Measurements from ENCODE around the gene RNF44.

Gene RNF44

DNA sequence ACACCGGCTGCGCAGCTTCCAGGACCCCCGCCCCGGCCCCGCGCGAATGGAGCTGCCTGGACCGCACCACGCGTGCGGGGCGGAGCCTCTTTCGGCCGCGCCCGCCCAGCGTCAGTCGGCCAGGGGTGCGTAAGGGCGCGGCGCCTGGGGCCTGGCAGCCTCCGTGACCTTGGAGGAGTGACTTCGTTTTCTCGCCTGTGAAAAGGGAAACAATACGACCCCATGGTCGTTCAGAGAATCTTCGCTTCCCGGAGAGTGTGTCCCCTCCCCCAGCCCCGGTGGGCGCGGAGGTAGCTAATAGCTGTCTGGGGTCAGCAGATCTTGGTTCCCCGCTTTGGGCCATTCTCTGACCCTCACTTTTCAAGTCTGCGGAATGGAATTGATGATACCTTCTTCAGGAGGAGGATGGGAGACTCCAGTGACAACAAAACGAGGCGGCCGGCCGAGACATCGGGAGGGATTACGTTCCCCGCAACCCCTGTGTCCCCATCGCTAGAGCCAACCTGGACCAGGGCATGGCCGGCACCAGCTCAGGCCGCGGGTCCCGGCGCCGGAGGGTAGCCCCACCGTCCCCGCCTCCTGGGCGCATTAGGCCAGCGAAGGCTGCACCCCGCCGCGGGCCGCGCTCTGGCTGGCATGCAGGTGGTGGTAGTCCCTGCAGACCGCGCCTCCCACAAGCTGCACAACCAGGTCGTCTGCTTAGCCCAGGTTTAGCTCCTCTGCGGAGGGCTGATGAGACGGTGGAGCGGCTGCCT is 6.4 kb upstream of the RNF44 start:
- Histone ChIP-seq H3K9me3 (ENCODE audit: severe bottlenecking) (no peaks in the 10 kb centered on the region), H3K27me3 (ENCODE audit: insufficient read depth, poor library complexity, severe bottlenecking) (no peaks in the 10 kb centered on the region), H3K4me3 (ENCODE audit: severe bottlenecking) (peak overlapping the region; percentile 68), H3K4me1 (ENCODE audit: insufficient read depth, poor library complexity, severe bottlenecking) (peaks cover 35% of the 10 kb centered on the region), H3K36me3 (ENCODE audit: low read depth) (no peaks in the 10 kb centered on the region), H3K27ac (ENCODE audit: poor library complexity, severe bottlenecking) (peak overlapping the region; percentile 81)
- TF ChIP-seq, protein P1, sequence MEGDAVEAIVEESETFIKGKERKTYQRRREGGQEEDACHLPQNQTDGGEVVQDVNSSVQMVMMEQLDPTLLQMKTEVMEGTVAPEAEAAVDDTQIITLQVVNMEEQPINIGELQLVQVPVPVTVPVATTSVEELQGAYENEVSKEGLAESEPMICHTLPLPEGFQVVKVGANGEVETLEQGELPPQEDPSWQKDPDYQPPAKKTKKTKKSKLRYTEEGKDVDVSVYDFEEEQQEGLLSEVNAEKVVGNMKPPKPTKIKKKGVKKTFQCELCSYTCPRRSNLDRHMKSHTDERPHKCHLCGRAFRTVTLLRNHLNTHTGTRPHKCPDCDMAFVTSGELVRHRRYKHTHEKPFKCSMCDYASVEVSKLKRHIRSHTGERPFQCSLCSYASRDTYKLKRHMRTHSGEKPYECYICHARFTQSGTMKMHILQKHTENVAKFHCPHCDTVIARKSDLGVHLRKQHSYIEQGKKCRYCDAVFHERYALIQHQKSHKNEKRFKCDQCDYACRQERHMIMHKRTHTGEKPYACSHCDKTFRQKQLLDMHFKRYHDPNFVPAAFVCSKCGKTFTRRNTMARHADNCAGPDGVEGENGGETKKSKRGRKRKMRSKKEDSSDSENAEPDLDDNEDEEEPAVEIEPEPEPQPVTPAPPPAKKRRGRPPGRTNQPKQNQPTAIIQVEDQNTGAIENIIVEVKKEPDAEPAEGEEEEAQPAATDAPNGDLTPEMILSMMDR (IDR thresholded peaks at IDR 0.05; ENCODE audit: poor library complexity, severe bottlenecking), result no peak
- DNase-seq (ENCODE audit: low spot score), result no peak
- ATAC-seq (ENCODE audit: low read depth), result peak; percentile 61

- ATAC-seq (ENCODE audit: low read depth), result peak; percentile 1; the same call in 2 of the 3 replicates
- TF ChIP-seq, protein P1 (IDR thresholded peaks at IDR 0.05; ENCODE audit: poor library complexity, severe bottlenecking), result peak; percentile 75
- Histone ChIP-seq H3K4me1 (ENCODE audit: insufficient read depth, poor library complexity, severe bottlenecking) (peaks cover 38% of the 10 kb centered on the region), H3K27me3 (ENCODE audit: insufficient read depth, poor library complexity, severe bottlenecking) (no peaks in the 10 kb centered on the region), H3K4me3 (ENCODE audit: severe bottlenecking) (peak overlapping the region; percentile 68), H3K9me3 (ENCODE audit: severe bottlenecking) (no peaks in the 10 kb centered on the region), H3K36me3 (ENCODE audit: low read depth) (no peaks in the 10 kb centered on the region), H3K27ac (ENCODE audit: poor library complexity, severe bottlenecking) (peak overlapping the region; percentile 81)
- no peak for DNase-seq (ENCODE audit: low spot score)
Measured at GRCh38 chr5:176542596-176543427, 5.6 kb upstream of the RNF44 start.

- DNase-seq (ENCODE audit: low spot score) (no peak), ATAC-seq (ENCODE audit: low read depth) (no peak)
- TF ChIP-seq, protein P1 (IDR thresholded peaks at IDR 0.05; ENCODE audit: poor library complexity, severe bottlenecking), result no peak
- peaks cover 38% of the 10 kb centered on the region for H3K4me1 ChIP-seq (ENCODE audit: insufficient read depth, poor library complexity, severe bottlenecking)
- no peaks in the 10 kb centered on the region for H3K27me3 ChIP-seq (ENCODE audit: insufficient read depth, poor library complexity, severe bottlenecking)
- H3K4me3 ChIP-seq (ENCODE audit: severe bottlenecking), result peak overlapping the region; percentile 68
- no peaks in the 10 kb centered on the region for H3K36me3 ChIP-seq (ENCODE audit: low read depth)
- H3K27ac ChIP-seq (ENCODE audit: poor library complexity, severe bottlenecking), result peak overlapping the region; percentile 81
- no peaks in the 10 kb centered on the region for H3K9me3 ChIP-seq (ENCODE audit: severe bottlenecking)
Measured at GRCh38 chr5:176542135-176542595, 5.0 kb upstream of the RNF44 start.

GRCh38 chr5:176541338-176542134 is 4.3 kb upstream of the RNF44 start:
- peak overlapping the region; percentile 81 for H3K27ac ChIP-seq (ENCODE audit: poor library complexity, severe bottlenecking)
- H3K4me3 ChIP-seq (ENCODE audit: severe bottlenecking), result no peak overlapping the region

More at GRCh38 chr5:176541338-176542134, 4.3 kb upstream of the RNF44 start:
- Histone ChIP-seq H3K36me3 (ENCODE audit: low read depth) (no peaks in the 10 kb centered on the region), H3K27me3 (ENCODE audit: insufficient read depth, poor library complexity, severe bottlenecking) (no peaks in the 10 kb centered on the region), H3K4me1 (ENCODE audit: insufficient read depth, poor library complexity, severe bottlenecking) (peaks cover 38% of the 10 kb centered on the region), H3K9me3 (ENCODE audit: severe bottlenecking) (no peaks in the 10 kb centered on the region)
- ATAC-seq (ENCODE audit: low read depth), result peak; percentile 40
- no peak for DNase-seq (ENCODE audit: low spot score)
- TF ChIP-seq, protein P1 (IDR thresholded peaks at IDR 0.05; ENCODE audit: poor library complexity, severe bottlenecking), result no peak

Measured in RWPE2 (cell line).